Stimulated activated effector memory CD8-positive, alpha-beta T cell treated with anti-CD3 and anti-CD28 coated beads, Interleukin-12 subunit alpha, Interleukin-12 subunit beta, amount 100 ng/mL, for 72 hours (primary cell): ENCODE measurements around the gene SIPA1.

ENCODE experiments used
- ATAC-seq: fragments of 150-1000 bp; cut with Tn5 transposase; 2 replicates; pipeline ENCODE4 v1.10.0; 2021
- DNase-seq, 2 donors: peaks; one replicate each; pipeline ENCODE4 v3.0.0; 2021 to 2022; ENCODE audit warnings: low spot score in 2 of 2
- H3K27ac Mint-ChIP-seq: one replicate; pipeline ENCODE4 v1.8.0; 2022; ENCODE audit warnings: mild to moderate bottlenecking, mixed read lengths
- H3K36me3 Mint-ChIP-seq: one replicate; pipeline ENCODE4 v1.8.0; 2022; ENCODE audit warnings: mild to moderate bottlenecking, mixed read lengths
- H3K4me1 Mint-ChIP-seq: one replicate; pipeline ENCODE4 v1.8.0; 2022; ENCODE audit warnings: mixed read lengths
- H3K4me3 Mint-ChIP-seq: one replicate; pipeline ENCODE4 v1.8.0; 2022; ENCODE audit warnings: mild to moderate bottlenecking, mixed read lengths
- H3K9me3 Mint-ChIP-seq: one replicate; pipeline ENCODE4 v1.8.0; 2022; ENCODE audit warnings: mixed read lengths

The SIPA1 gene

GRCh38 chr11:65615950-65616574 is 21.8 kb upstream of the SIPA1 start:
- Mint-ChIP-seq H3K4me1 (peaks cover 39% of the 10 kb centered on the region), H3K9me3 (no peaks in the 10 kb centered on the region), H3K27ac (peak overlapping the region; percentile 88), H3K36me3 (peaks cover 80% of the 10 kb centered on the region), H3K4me3 (peak overlapping the region; percentile 92)
- ATAC-seq (peak; percentile 0), DNase-seq (no peak)

GRCh38 chr11:65616575-65617001 is 21.3 kb upstream of the SIPA1 start:
- Mint-ChIP-seq H3K4me3 (peak overlapping the region; percentile 92), H3K4me1 (peaks cover 36% of the 10 kb centered on the region), H3K36me3 (peaks cover 80% of the 10 kb centered on the region), H3K9me3 (no peaks in the 10 kb centered on the region), H3K27ac (peak overlapping the region; percentile 88)
- no peak for ATAC-seq
- no peak for DNase-seq

GRCh38 chr11:65617136-65617850 is 20.6 kb upstream of the SIPA1 start:
- ATAC-seq (no peak), DNase-seq (no peak)
- Mint-ChIP-seq H3K27ac (peak overlapping the region; percentile 88), H3K36me3 (peaks cover 80% of the 10 kb centered on the region), H3K4me3 (peak overlapping the region; percentile 92), H3K4me1 (peaks cover 32% of the 10 kb centered on the region), H3K9me3 (no peaks in the 10 kb centered on the region)

- no peak for DNase-seq
- ATAC-seq, result no peak
- Mint-ChIP-seq H3K27ac (peak overlapping the region; percentile 61), H3K4me3 (no peak overlapping the region), H3K9me3 (no peaks in the 10 kb centered on the region), H3K4me1 (peaks cover 29% of the 10 kb centered on the region), H3K36me3 (peaks cover 84% of the 10 kb centered on the region)
These were observed 19.7 kb upstream of the SIPA1 start for GRCh38 chr11:65617990-65618751.

- Mint-ChIP-seq H3K9me3 (no peaks in the 10 kb centered on the region), H3K4me3 (no peak overlapping the region), H3K27ac (peak overlapping the region; percentile 61), H3K36me3 (peaks cover 88% of the 10 kb centered on the region), H3K4me1 (peaks cover 26% of the 10 kb centered on the region)
- ATAC-seq, result no peak
- DNase-seq, result no peak
These were observed 19.1 kb upstream of the SIPA1 start for GRCh38 chr11:65618763-65619162.

GRCh38 chr11:65619281-65619928 is 18.5 kb upstream of the SIPA1 start:
- peaks cover 90% of the 10 kb centered on the region for H3K36me3 Mint-ChIP-seq
- no peak overlapping the region for H3K4me3 Mint-ChIP-seq
- peak overlapping the region; percentile 61 for H3K27ac Mint-ChIP-seq

GRCh38 chr11:65620666-65621065 is 17.2 kb upstream of the SIPA1 start:
- Mint-ChIP-seq H3K27ac (no peak overlapping the region), H3K4me3 (no peak overlapping the region), H3K36me3 (peaks cover 90% of the 10 kb centered on the region), H3K9me3 (no peaks in the 10 kb centered on the region), H3K4me1 (peaks cover 31% of the 10 kb centered on the region)
- no peak for DNase-seq
- ATAC-seq, result no peak

More at GRCh38 chr11:65619281-65619928, 18.5 kb upstream of the SIPA1 start:
- ATAC-seq (no peak), DNase-seq (no peak)
- Mint-ChIP-seq H3K9me3 (no peaks in the 10 kb centered on the region), H3K4me1 (peaks cover 30% of the 10 kb centered on the region)

GRCh38 chr11:65621460-65621859 is 16.4 kb upstream of the SIPA1 start:
- peaks cover 91% of the 10 kb centered on the region for H3K36me3 Mint-ChIP-seq
- peaks cover 35% of the 10 kb centered on the region for H3K4me1 Mint-ChIP-seq
- H3K4me3 Mint-ChIP-seq, result no peak overlapping the region
- DNase-seq (no peak), ATAC-seq (no peak)
- H3K27ac Mint-ChIP-seq, result peak overlapping the region; percentile 79
- no peaks in the 10 kb centered on the region for H3K9me3 Mint-ChIP-seq

- H3K9me3 Mint-ChIP-seq, result no peaks in the 10 kb centered on the region
- H3K4me3 Mint-ChIP-seq, result no peak overlapping the region
These were observed 15.9 kb upstream of the SIPA1 start for GRCh38 chr11:65622011-65622410.

GRCh38 chr11:65623177-65623576 is 14.7 kb upstream of the SIPA1 start:
- Mint-ChIP-seq H3K27ac (peak overlapping the region; percentile 82), H3K9me3 (no peaks in the 10 kb centered on the region), H3K4me1 (peaks cover 23% of the 10 kb centered on the region), H3K36me3 (peaks cover 86% of the 10 kb centered on the region), H3K4me3 (no peak overlapping the region)
- no peak for DNase-seq
- ATAC-seq, result no peak

More at GRCh38 chr11:65622011-65622410, 15.9 kb upstream of the SIPA1 start:
- ATAC-seq (no peak), DNase-seq (no peak)
- Mint-ChIP-seq H3K36me3 (peaks cover 91% of the 10 kb centered on the region), H3K27ac (peak overlapping the region; percentile 79), H3K4me1 (peaks cover 30% of the 10 kb centered on the region)

GRCh38 chr11:65623852-65624616 is 13.9 kb upstream of the SIPA1 start:
- Mint-ChIP-seq H3K27ac (peak overlapping the region; percentile 49), H3K36me3 (peaks cover 84% of the 10 kb centered on the region)
- DNase-seq, result no peak

GRCh38 chr11:65624931-65625627 is 12.8 kb upstream of the SIPA1 start:
- no peak overlapping the region for H3K27ac Mint-ChIP-seq
- H3K4me1 Mint-ChIP-seq, result peaks cover 23% of the 10 kb centered on the region
- no peak overlapping the region for H3K4me3 Mint-ChIP-seq
- H3K36me3 Mint-ChIP-seq, result peaks cover 75% of the 10 kb centered on the region
- H3K9me3 Mint-ChIP-seq, result no peaks in the 10 kb centered on the region
- ATAC-seq (no peak), DNase-seq (no peak)

More at GRCh38 chr11:65623852-65624616, 13.9 kb upstream of the SIPA1 start:
- no peak for ATAC-seq
- H3K4me1 Mint-ChIP-seq, result peaks cover 23% of the 10 kb centered on the region
- no peaks in the 10 kb centered on the region for H3K9me3 Mint-ChIP-seq
- H3K4me3 Mint-ChIP-seq, result no peak overlapping the region

GRCh38 chr11:65625628-65626342 is 12.1 kb upstream of the SIPA1 start:
- Mint-ChIP-seq H3K27ac (peak overlapping the region; percentile 56), H3K9me3 (no peaks in the 10 kb centered on the region), H3K36me3 (peaks cover 80% of the 10 kb centered on the region), H3K4me3 (no peak overlapping the region), H3K4me1 (peaks cover 23% of the 10 kb centered on the region)
- ATAC-seq (peak; percentile 76), DNase-seq (peak; percentile 28 to 67)
